ENCODE results near the gene RPS6KA3.
"Not testable (repeated sequence)": the region's sequence is repeated elsewhere in the genome, so short reads cannot be mapped to it uniquely, and the experiment has no call there.

RPS6KA3 gene

GRCh38 chrX:20265221-20265725 is 1.4 kb downstream of the RPS6KA3 start:
- peak; percentile 56 for DNase-seq

- peak; percentile 69 for DNase-seq
Observed at GRCh38 chrX:20263474-20263873, 3.2 kb downstream of the RPS6KA3 start.

- no peak for DNase-seq
Observed at GRCh38 chrX:20260885-20261284, 5.8 kb downstream of the RPS6KA3 start.

- peak; percentile 27 for DNase-seq
Observed at GRCh38 chrX:20254712-20255299, 11.9 kb downstream of the RPS6KA3 start.

- no peak for DNase-seq
Observed at GRCh38 chrX:20253232-20253543, 13.5 kb downstream of the RPS6KA3 start.

- DNase-seq: peak; percentile 48
Observed at GRCh38 chrX:20252381-20253231, 14.1 kb downstream of the RPS6KA3 start.

GRCh38 chrX:20251691-20252090 is 15.0 kb downstream of the RPS6KA3 start:
- DNase-seq: no peak

GRCh38 chrX:20250146-20250545 is 16.6 kb downstream of the RPS6KA3 start:
- not testable (repeated sequence) for DNase-seq

GRCh38 chrX:20248592-20249192 is 18.0 kb downstream of the RPS6KA3 start:
- no peak for DNase-seq

GRCh38 chrX:20244931-20245330 is 21.8 kb downstream of the RPS6KA3 start:
- DNase-seq: no peak

GRCh38 chrX:20240201-20240600 is 26.5 kb downstream of the RPS6KA3 start:
- DNase-seq: no peak

GRCh38 chrX:20237864-20238263 is 28.8 kb downstream of the RPS6KA3 start:
- DNase-seq: peak; percentile 13

GRCh38 chrX:20235755-20236154 is 31.0 kb downstream of the RPS6KA3 start:
- DNase-seq: no peak

- no peak for DNase-seq
Observed at GRCh38 chrX:20233336-20233735, 33.4 kb downstream of the RPS6KA3 start.

- DNase-seq: peak; percentile 17
Observed at GRCh38 chrX:20231598-20231997, 35.1 kb downstream of the RPS6KA3 start.

- no peak for DNase-seq
Observed at GRCh38 chrX:20230406-20230805, 36.3 kb downstream of the RPS6KA3 start.

- DNase-seq: no peak
Observed at GRCh38 chrX:20229155-20229554, 37.6 kb downstream of the RPS6KA3 start.

GRCh38 chrX:20228245-20228644 is 38.5 kb downstream of the RPS6KA3 start:
- DNase-seq: no peak

GRCh38 chrX:20227116-20227515 is 39.6 kb downstream of the RPS6KA3 start:
- DNase-seq: no peak

- DNase-seq: no peak
Observed at GRCh38 chrX:20225488-20225833, 41.2 kb downstream of the RPS6KA3 start.

GRCh38 chrX:20224814-20225487 is 41.8 kb downstream of the RPS6KA3 start:
- DNase-seq: peak; percentile 55

- no peak for DNase-seq
Observed at GRCh38 chrX:20221902-20222301, 44.8 kb downstream of the RPS6KA3 start.

- no peak for DNase-seq
Observed at GRCh38 chrX:20218836-20219505, 47.7 kb downstream of the RPS6KA3 start.
